H1 (cell line): ENCODE results near the gene MBD3L4. TPM values are rescaled to one million over a fixed set of nuclear protein-coding genes. Genes with fewer than 3 reads are reported as not detected.

Source experiments
- CTCF ChIA-PET: fragments of 300-600 bp; sonication (Branson Sonifier 250); formaldehyde crosslinking; loops from one replicate; lab custom pipeline; 2021; ENCODE audit not compliant: partially characterized antibody; lab: Charles Lee
- POLR2A ChIA-PET: fragments of 300-600 bp; sonication (Branson Sonifier 250); formaldehyde crosslinking; loops from one replicate; lab custom pipeline; 2021; ENCODE audit warnings: inconsistent platforms; ENCODE audit not compliant: partially characterized antibody; lab: Charles Lee
- DNase-seq, 2 experiments: peaks; one replicate each; pipeline versions ENCODE4 v3.0.0 to v3.0.0-alpha.2; 2010 to 2022; ENCODE audit warnings: low spot score in 2 of 2, low read depth in 1 of 2, mixed read lengths in 1 of 2
- FAIRE-seq: peaks from 2 replicates; lab custom pipeline; 2011; peaks lifted over from hg19 to GRCh38; lab: Jason Lieb, UNC
- H2AFZ ChIP-seq: 2 replicates; pipeline ENCODE4 v1.8.1; 2012; ENCODE audit warnings: low read length, inconsistent platforms
- H2AK5ac ChIP-seq: 2 replicates; pipeline ENCODE4 v1.6.1; 2013; ENCODE audit warnings: low read depth, low read length
- H2BK120ac ChIP-seq: replicated peaks from 2 replicates; pipeline ENCODE3; 2013; ENCODE audit warnings: low read depth, low read length, inconsistent platforms
- H2BK12ac ChIP-seq: 2 replicates; pipeline ENCODE4 v1.6.1; 2013; ENCODE audit warnings: low read depth, low read length
- H2BK15ac ChIP-seq: 2 replicates; pipeline ENCODE4 v1.6.1; 2013; ENCODE audit warnings: low read length
- H2BK20ac ChIP-seq: 2 replicates; pipeline ENCODE4 v1.6.1; 2013; ENCODE audit warnings: low read length
- H2BK5ac ChIP-seq: 2 replicates; pipeline ENCODE4 v1.6.1; 2013; ENCODE audit warnings: low read depth, low read length
- H3K14ac ChIP-seq: 2 replicates; pipeline ENCODE4 v1.6.1; 2013; ENCODE audit warnings: inconsistent platforms; ENCODE audit not compliant: insufficient read length
- H3K18ac ChIP-seq: 2 replicates; pipeline ENCODE4 v1.6.1; 2013; ENCODE audit warnings: low read length; ENCODE audit errors: extremely low read depth
- H3K23ac ChIP-seq: 2 replicates; pipeline ENCODE4 v1.6.1; 2013; ENCODE audit warnings: inconsistent platforms; ENCODE audit not compliant: insufficient read length
- H3K23me2 ChIP-seq: 2 replicates; pipeline ENCODE4 v1.6.1; 2013; ENCODE audit warnings: low read depth, low read length
- H3K27ac ChIP-seq: 2 replicates; pipeline ENCODE4 v1.6.1; 2011; ENCODE audit warnings: low read depth, low read length, inconsistent platforms
- H3K27me3 ChIP-seq, 4 experiments: replicated peaks in 1 of 4; 1 replicate in 1 of 4; 2 replicates in 3 of 4; pipeline versions ENCODE4 v1.6.1 to v1.8.1; 2011 to 2013; ENCODE audit warnings: low read length in 3 of 4, mild to moderate bottlenecking in 3 of 4, inconsistent platforms in 2 of 4, mixed read lengths in 2 of 4, moderate library complexity in 1 of 4; ENCODE audit not compliant: control insufficient read depth in 3 of 4, insufficient read depth in 3 of 4; ENCODE audit errors: extremely low read depth in 1 of 4
- H3K36me3 ChIP-seq, 4 experiments: 2 replicates each; pipeline versions ENCODE4 v1.6.1 to v1.8.1; 2011 to 2013; ENCODE audit warnings: mild to moderate bottlenecking in 4 of 4, low read length in 3 of 4, moderate library complexity in 2 of 4, control low read depth in 1 of 4, inconsistent platforms in 1 of 4; ENCODE audit not compliant: insufficient read depth in 4 of 4, control insufficient read depth in 2 of 4
- H3K4ac ChIP-seq: replicated peaks from 2 replicates; pipeline ENCODE3; 2013; ENCODE audit warnings: low read length, low read depth, mixed read lengths, inconsistent platforms; ENCODE audit not compliant: insufficient read length
- H3K4me1 ChIP-seq, 4 experiments: replicated peaks in 1 of 4; 1 replicate in 1 of 4; 2 replicates in 3 of 4; pipeline versions ENCODE4 v1.6.1 to v1.8.1; 2011 to 2013; ENCODE audit warnings: low read length in 3 of 4, inconsistent platforms in 2 of 4, mixed read lengths in 1 of 4; ENCODE audit not compliant: insufficient read depth in 4 of 4, control insufficient read depth in 3 of 4
- H3K4me2 ChIP-seq, 2 experiments: 2 replicates each; pipeline versions ENCODE4 v1.6.1 to v1.8.1; 2011 to 2013; ENCODE audit warnings: low read depth in 2 of 2, low read length in 2 of 2, control low read depth in 1 of 2, inconsistent platforms in 1 of 2, mild to moderate bottlenecking in 1 of 2; ENCODE audit not compliant: insufficient read depth in 1 of 2
- H3K4me3 ChIP-seq, 4 experiments: fragments of 200-600, 300-600 bp in 1 of 4; sonication (generic), shearing (Covaris generic), sonication (Bioruptor Twin) in 1 of 4; 2 replicates each; pipeline versions ENCODE4 v1.5.1 to v1.8.1; 2011 to 2016; ENCODE audit warnings: low read length in 4 of 4, low read depth in 3 of 4, control low read depth in 2 of 4, inconsistent platforms in 2 of 4, mild to moderate bottlenecking in 2 of 4, mixed read lengths in 1 of 4, moderate library complexity in 1 of 4; ENCODE audit not compliant: insufficient read depth in 2 of 4; ENCODE audit errors: extremely low read depth in 1 of 4
- H3K56ac ChIP-seq: replicated peaks from 2 replicates; pipeline ENCODE3; 2013; ENCODE audit warnings: low read depth, mild to moderate bottlenecking, mixed read lengths, low read length, inconsistent platforms; ENCODE audit not compliant: insufficient read length
- H3K79me1 ChIP-seq: 2 replicates; pipeline ENCODE4 v1.6.1; 2013; ENCODE audit warnings: low read depth, low read length, control low read depth
- H3K79me2 ChIP-seq, 2 experiments: 2 replicates each; pipeline versions ENCODE4 v1.6.1 to v1.8.1; 2012 to 2013; ENCODE audit warnings: low read length in 2 of 2, mild to moderate bottlenecking in 2 of 2, inconsistent platforms in 1 of 2; ENCODE audit not compliant: insufficient read depth in 2 of 2, control insufficient read depth in 1 of 2
- H3K9ac ChIP-seq, 4 experiments: replicated peaks in 1 of 4; 1 replicate in 1 of 4; 2 replicates in 3 of 4; pipeline versions ENCODE4 v1.6.1 to v1.8.1; 2011 to 2013; ENCODE audit warnings: low read depth in 3 of 4, low read length in 3 of 4, control low read depth in 2 of 4, mild to moderate bottlenecking in 2 of 4, moderate library complexity in 2 of 4, inconsistent platforms in 1 of 4; ENCODE audit errors: extremely low read depth in 1 of 4
- H3K9me3 ChIP-seq, 2 experiments: 2 replicates each; pipeline versions ENCODE4 v1.6.1 to v1.8.1; 2012 to 2013; ENCODE audit warnings: mild to moderate bottlenecking in 2 of 2, moderate library complexity in 2 of 2, control low read depth in 1 of 2, inconsistent platforms in 1 of 2, low read depth in 1 of 2, low read length in 1 of 2, mixed read lengths in 1 of 2; ENCODE audit not compliant: insufficient read depth in 2 of 2
- H4K20me1 ChIP-seq, 2 experiments: replicated peaks in 1 of 2; 2 replicates each; pipeline versions ENCODE3 to v1.8.1; 2011 to 2013; ENCODE audit warnings: inconsistent platforms in 2 of 2, low read length in 2 of 2, mild to moderate bottlenecking in 1 of 2; ENCODE audit not compliant: insufficient read depth in 2 of 2, control insufficient read depth in 1 of 2
- H4K5ac ChIP-seq: 2 replicates; pipeline ENCODE4 v1.6.1; 2013; ENCODE audit warnings: low read length, low read depth, mixed read lengths, inconsistent platforms; ENCODE audit not compliant: insufficient read length
- H4K8ac ChIP-seq: 2 replicates; pipeline ENCODE4 v1.8.0; 2013; ENCODE audit warnings: mild to moderate bottlenecking, moderate library complexity, low read length, inconsistent platforms; ENCODE audit not compliant: insufficient read depth; ENCODE audit errors: extremely low read depth
- H4K91ac ChIP-seq: replicated peaks from 2 replicates; pipeline ENCODE3; 2013; ENCODE audit warnings: low read length, mixed read lengths, inconsistent platforms; ENCODE audit not compliant: insufficient read length
- GTF2F1 ChIP-seq: IDR thresholded peaks from 2 replicates; pipeline ENCODE4 v1.6.1; 2012; ENCODE audit warnings: low read depth, low read length, improper control_type of control experiment, borderline replicate concordance
- KDM5A ChIP-seq: fragments of 200-600 bp; IDR thresholded peaks from 2 replicates; pipeline ENCODE4 v1.7.1; 2012; ENCODE audit warnings: mild to moderate bottlenecking, low read length, inconsistent platforms, mixed read lengths
- NANOG ChIP-seq: IDR thresholded peaks from 2 replicates; pipeline ENCODE4 v1.6.1; 2011; ENCODE audit warnings: low read length, low read depth, mild to moderate bottlenecking, inconsistent platforms; ENCODE audit not compliant: insufficient read depth, poor library complexity, severe bottlenecking
- WGBS, 2 experiments: shearing (Covaris generic) in 1 of 2; methylation state at CpG; one replicate each; pipeline versions ENCODE4 v1.1.6 to v1.1.7; 2013 to 2015; ENCODE audit warnings: low lambda C conversion rate in 2 of 2, mixed read lengths in 2 of 2, inconsistent platforms in 1 of 2, low coverage in 1 of 2, missing lambda C conversion rate in 1 of 2; ENCODE audit not compliant: insufficient replicate concordance in 2 of 2, insufficient coverage in 1 of 2, insufficient read length in 1 of 2; ENCODE audit errors: extremely low coverage in 1 of 2, missing lambda C conversion rate in 1 of 2; 5-methylcytosine and 5-hydroxymethylcytosine counted together
- polyA plus RNA-seq, 7 experiments: library from polyadenylated mRNA; depleted of rRNA in 3 of 7; stranded (reverse) in 5 of 7; unstranded in 2 of 7; fragments of >200 nt in 5 of 7; fragments of 200-250 nt in 2 of 7; gene quantifications; 1 replicate in 5 of 7; 2 replicates in 1 of 7; 4 replicates in 1 of 7; pipeline versions ENCODE4 v1.2.1 to v1.2.3, GENCODE V29; 2011 to 2013; ENCODE audit warnings: missing spikeins in 2 of 7, mixed read lengths in 2 of 7
- total RNA-seq: library from RNA; stranded (reverse); fragmentation: NEBNext Ultra II Directional; extraction: Animal tissue kit (Norgen Biotek cat#: 25700); gene quantifications from 2 replicates; pipeline ENCODE4 v1.2.1, GENCODE V29; 2021

MBD3L4 gene
- total and polyA plus RNA-seq, 2 of the 8 experiments (the other 6 are each of a cell fraction or from before 2014, with no cell fraction given) = not detected

DNA sequence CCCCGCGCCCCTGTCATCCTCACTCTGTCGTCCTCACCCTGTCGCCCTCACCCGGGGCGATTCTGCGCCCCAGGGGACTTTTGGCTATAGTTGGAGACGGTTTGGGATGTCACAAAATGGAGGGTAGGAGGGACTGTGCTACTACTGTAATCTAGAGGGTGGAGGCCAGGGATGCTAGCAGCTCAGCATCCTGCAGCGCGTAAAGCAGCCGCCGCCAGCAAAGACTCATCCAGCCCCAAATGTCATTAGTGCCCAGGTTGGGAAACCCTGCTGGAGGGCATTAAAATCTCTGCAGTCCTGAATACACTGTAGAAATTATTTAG lies 29.9 kb upstream of the MBD3L4 start:
- DNase-seq = no peak
- H2AK5ac ChIP-seq = no peak overlapping the region
- H3K4me2 ChIP-seq = peak overlapping the region; percentile 66 to 79
- H2BK20ac ChIP-seq = no peak overlapping the region
- ChIA-PET CTCF (interaction anchor here (1.1 kb wide), 1 partner anchor 311 kb away, joined by 4 read pairs; no protein-coding TSS in a partner anchor), POLR2A (interaction anchor here (1.1 to 1.8 kb wide), 4 partner anchors 9 to 29 kb away, joined by 3 to 8 read pairs (median 4); no protein-coding TSS in a partner anchor)
- H3K9ac ChIP-seq = peak overlapping the region; percentile 56 to 59 (median 58)
- no peak overlapping the region for H3K4ac ChIP-seq
- H3K79me2 ChIP-seq = peaks cover 0 to 8% of the 10 kb centered on the region in 2 experiments; a peak in 2 of 4 replicates
- no peaks in the 10 kb centered on the region for H3K79me1 ChIP-seq
- H4K5ac ChIP-seq = no peak overlapping the region
- no peaks in the 10 kb centered on the region for H3K27me3 ChIP-seq
- no peaks in the 10 kb centered on the region for H4K20me1 ChIP-seq
- H3K23ac ChIP-seq = no peak overlapping the region
- H3K56ac ChIP-seq = no peak overlapping the region
- peaks cover 2% of the 10 kb centered on the region; the same call in 1 of the 2 replicates for H3K23me2 ChIP-seq
- H3K9me3 ChIP-seq = peaks cover 6 to 10% of the 10 kb centered on the region in 2 experiments; a peak in 2 of 4 replicates
- no peak overlapping the region for H4K8ac ChIP-seq
- peak overlapping the region; percentile 85 to 95 (median 90) for H3K4me3 ChIP-seq
- no peak overlapping the region for H2BK15ac ChIP-seq
- H2BK5ac ChIP-seq = no peak overlapping the region
- no peak for FAIRE-seq
- no peak overlapping the region for H4K91ac ChIP-seq
- H3K18ac ChIP-seq = no peak overlapping the region
- 0 out of 2 replicates have a peak overlapping the region, but pooled peaks have one; percentile 1 for H2AFZ ChIP-seq
- H2BK12ac ChIP-seq = no peak overlapping the region
- WGBS, 2 experiments = 6% methylated on average over 12 of the region's 12 CpGs; no CpG with 5 or more reads in 1 of the 2 experiments
- no peaks in the 10 kb centered on the region for H3K4me1 ChIP-seq
- no peak overlapping the region for H3K14ac ChIP-seq
- H3K27ac ChIP-seq = no peak overlapping the region
- H3K36me3 ChIP-seq = peaks cover 5 to 25% (median 12%) of the 10 kb centered on the region in 4 experiments; a peak in 7 of 8 replicates
- no peak overlapping the region for H2BK120ac ChIP-seq
- TF ChIP-seq KDM5A (no peak; the same call in 1 of the 2 replicates), NANOG (no peak), GTF2F1 (no peak)
